ENCODE data around the gene BPI. TPM values are rescaled to one million over a fixed set of nuclear protein-coding genes. Genes with fewer than 3 reads are reported as not detected.

Gene BPI
- polyA plus RNA-seq, 1 donor (not counting 4 experiments of a cell fraction or from before 2014, with no cell fraction given): not detected

- H3K4me1 ChIP-seq (ENCODE audit: control insufficient read depth, extremely low read depth, insufficient read depth, low read length): peaks cover 5% of the 10 kb centered on the region
- H3K9me3 ChIP-seq (ENCODE audit: control insufficient read depth, low read depth, low read length): no peaks in the 10 kb centered on the region
- DNase-seq (ENCODE audit: low read depth, low spot score) (no peak), FAIRE-seq (no peak)
- H3K4me3 ChIP-seq (ENCODE audit: control insufficient read depth in 2 of 3, extremely low read depth in 1 of 3, insufficient read depth in 2 of 3, low read depth in 1 of 3, low read length in 3 of 3): no peak overlapping the region
- no peaks in the 10 kb centered on the region for H4K20me1 ChIP-seq (ENCODE audit: control insufficient read depth, extremely low read depth, insufficient read depth, low read length)
- no peak overlapping the region for H2AFZ ChIP-seq (ENCODE audit: control insufficient read depth, low read length)
- no peak overlapping the region for H3K4me2 ChIP-seq (ENCODE audit: control insufficient read depth, extremely low read depth, insufficient read depth, low read depth, low read length)
- TF ChIP-seq EZH2 (IDR thresholded peaks at IDR 0.05; ENCODE audit: low read length): no peak
- TF ChIP-seq, protein P1, sequence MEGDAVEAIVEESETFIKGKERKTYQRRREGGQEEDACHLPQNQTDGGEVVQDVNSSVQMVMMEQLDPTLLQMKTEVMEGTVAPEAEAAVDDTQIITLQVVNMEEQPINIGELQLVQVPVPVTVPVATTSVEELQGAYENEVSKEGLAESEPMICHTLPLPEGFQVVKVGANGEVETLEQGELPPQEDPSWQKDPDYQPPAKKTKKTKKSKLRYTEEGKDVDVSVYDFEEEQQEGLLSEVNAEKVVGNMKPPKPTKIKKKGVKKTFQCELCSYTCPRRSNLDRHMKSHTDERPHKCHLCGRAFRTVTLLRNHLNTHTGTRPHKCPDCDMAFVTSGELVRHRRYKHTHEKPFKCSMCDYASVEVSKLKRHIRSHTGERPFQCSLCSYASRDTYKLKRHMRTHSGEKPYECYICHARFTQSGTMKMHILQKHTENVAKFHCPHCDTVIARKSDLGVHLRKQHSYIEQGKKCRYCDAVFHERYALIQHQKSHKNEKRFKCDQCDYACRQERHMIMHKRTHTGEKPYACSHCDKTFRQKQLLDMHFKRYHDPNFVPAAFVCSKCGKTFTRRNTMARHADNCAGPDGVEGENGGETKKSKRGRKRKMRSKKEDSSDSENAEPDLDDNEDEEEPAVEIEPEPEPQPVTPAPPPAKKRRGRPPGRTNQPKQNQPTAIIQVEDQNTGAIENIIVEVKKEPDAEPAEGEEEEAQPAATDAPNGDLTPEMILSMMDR (optimal IDR thresholded peaks at IDR 0.05 in 1 of 3, IDR thresholded peaks at IDR 0.05 in 1 of 3, conservative IDR thresholded peaks at IDR 0.05 in 1 of 3; ENCODE audit: extremely low read depth in 1 of 3, insufficient read depth in 2 of 3, low read length in 3 of 3): no peak
- no peaks in the 10 kb centered on the region for H3K9me1 ChIP-seq (ENCODE audit: control insufficient read depth, extremely low read depth, insufficient read depth, low read length)
- no peaks in the 10 kb centered on the region for H3K79me2 ChIP-seq (ENCODE audit: control insufficient read depth, insufficient read depth, low read length)
- no peak overlapping the region for H3K9ac ChIP-seq (ENCODE audit: control insufficient read depth, extremely low read depth, insufficient read depth, low read length)
- dilution Hi-C loops (cut with MboI; ENCODE audit: extremely low pct_ligation_motif_present, low sequenced_read_pairs): no loop called here
- no peaks in the 10 kb centered on the region for H3K36me3 ChIP-seq (ENCODE audit: control insufficient read depth in 2 of 2, extremely low read depth in 1 of 2, insufficient read depth in 2 of 2, low read length in 2 of 2)
- H3K27me3 ChIP-seq (ENCODE audit: control insufficient read depth, extremely low read depth, insufficient read depth, low read length): peaks cover 7% of the 10 kb centered on the region
- no peak overlapping the region for H3K27ac ChIP-seq (ENCODE audit: control insufficient read depth, insufficient read depth, low read length)
Observed at GRCh38 chr20:38294076-38294591, 9.8 kb upstream of the BPI start.

- no peak for FAIRE-seq
Observed at GRCh38 chr20:38295811-38296210, 8.1 kb upstream of the BPI start.

More at GRCh38 chr20:38295811-38296210, 8.1 kb upstream of the BPI start:
- TF ChIP-seq EZH2 (IDR thresholded peaks at IDR 0.05; ENCODE audit: low read length): no peak
- TF ChIP-seq, protein P1 (optimal IDR thresholded peaks at IDR 0.05 in 1 of 3, IDR thresholded peaks at IDR 0.05 in 1 of 3, conservative IDR thresholded peaks at IDR 0.05 in 1 of 3; ENCODE audit: extremely low read depth in 1 of 3, insufficient read depth in 2 of 3, low read length in 3 of 3): no peak
- Histone ChIP-seq H4K20me1 (ENCODE audit: control insufficient read depth, extremely low read depth, insufficient read depth, low read length) (no peaks in the 10 kb centered on the region), H3K4me2 (ENCODE audit: control insufficient read depth, extremely low read depth, insufficient read depth, low read depth, low read length) (no peak overlapping the region), H2AFZ (ENCODE audit: control insufficient read depth, low read length) (no peak overlapping the region), H3K4me3 (ENCODE audit: control insufficient read depth in 2 of 3, extremely low read depth in 1 of 3, insufficient read depth in 2 of 3, low read depth in 1 of 3, low read length in 3 of 3) (no peak overlapping the region), H3K9me1 (ENCODE audit: control insufficient read depth, extremely low read depth, insufficient read depth, low read length) (no peaks in the 10 kb centered on the region), H3K9me3 (ENCODE audit: control insufficient read depth, low read depth, low read length) (no peaks in the 10 kb centered on the region), H3K79me2 (ENCODE audit: control insufficient read depth, insufficient read depth, low read length) (no peaks in the 10 kb centered on the region), H3K9ac (ENCODE audit: control insufficient read depth, extremely low read depth, insufficient read depth, low read length) (no peak overlapping the region), H3K27ac (ENCODE audit: control insufficient read depth, insufficient read depth, low read length) (no peak overlapping the region), H3K27me3 (ENCODE audit: control insufficient read depth, extremely low read depth, insufficient read depth, low read length) (peaks cover 7% of the 10 kb centered on the region), H3K4me1 (ENCODE audit: control insufficient read depth, extremely low read depth, insufficient read depth, low read length) (peaks cover 11% of the 10 kb centered on the region), H3K36me3 (ENCODE audit: control insufficient read depth in 2 of 2, extremely low read depth in 1 of 2, insufficient read depth in 2 of 2, low read length in 2 of 2) (no peaks in the 10 kb centered on the region)
- DNase-seq (ENCODE audit: low read depth, low spot score): no peak
- dilution Hi-C loops (cut with MboI; ENCODE audit: extremely low pct_ligation_motif_present, low sequenced_read_pairs): no loop called here

Data from keratinocyte (primary cell).